CD4-positive, alpha-beta T cell (primary cell): ENCODE measurements around the gene MOB4. TPM values are rescaled to one million over a fixed set of nuclear protein-coding genes. Genes with fewer than 3 reads are reported as not detected.

Source experiments
- ATAC-seq: fragments of 200-7000 bp; cut with Tn5 transposase; one replicate; pipeline ENCODE4 v1.10.0; 2022; ENCODE audit warnings: mild to moderate bottlenecking; ENCODE audit not compliant: poor library complexity
- CTCF ChIA-PET: fragments of 350-600 bp; sonication (Branson Sonifier 250); formaldehyde crosslinking; loops from one replicate; lab custom pipeline; 2021; ENCODE audit warnings: antibody characterized with exemption, inconsistent platforms; lab: Charles Lee
- POLR2A ChIA-PET: fragments of 350-600 bp; sonication (Branson Sonifier 250); formaldehyde crosslinking; loops from one replicate; lab custom pipeline; 2021; ENCODE audit warnings: antibody characterized with exemption, inconsistent platforms; lab: Charles Lee
- DNase-seq, 14 experiments: peaks; one replicate each; pipeline ENCODE4 v3.0.0-alpha.2; 2013 to 2020; ENCODE audit warnings: mixed read lengths in 2 of 14
- H3K27ac ChIP-seq, 2 donors: one replicate each; pipeline versions ENCODE4 v1.5.1 to v1.7.0; 2013; ENCODE audit warnings: low read length in 2 of 2, low read depth in 1 of 2, mild to moderate bottlenecking in 1 of 2
- H3K27me3 ChIP-seq, 2 experiments: 1 replicate in 1 of 2; 2 replicates in 1 of 2; pipeline versions ENCODE4 v1.6.1 to v1.7.0; 2013; ENCODE audit warnings: low read length in 2 of 2, control low read depth in 1 of 2, mild to moderate bottlenecking in 1 of 2, moderate library complexity in 1 of 2; ENCODE audit not compliant: insufficient read depth in 2 of 2, control insufficient read depth in 1 of 2
- H3K36me3 ChIP-seq: one replicate; pipeline ENCODE4 v1.6.1; 2013; ENCODE audit warnings: low read length, control low read depth; ENCODE audit not compliant: insufficient read depth
- H3K4me1 ChIP-seq: one replicate; pipeline ENCODE4 v1.6.1; 2013; ENCODE audit warnings: low read length, control low read depth; ENCODE audit not compliant: insufficient read depth
- H3K4me3 ChIP-seq: one replicate; pipeline ENCODE4 v1.5.1; 2013; ENCODE audit warnings: mild to moderate bottlenecking, low read length, moderate library complexity
- H3K9me3 ChIP-seq, 2 experiments: 1 replicate in 1 of 2; 2 replicates in 1 of 2; pipeline versions ENCODE4 v1.6.1 to v1.7.0; 2013; ENCODE audit warnings: low read length in 2 of 2, mild to moderate bottlenecking in 2 of 2, control low read depth in 1 of 2, moderate library complexity in 1 of 2; ENCODE audit not compliant: control insufficient read depth in 1 of 2, insufficient read depth in 1 of 2
- H3K27ac Mint-ChIP-seq: one replicate; pipeline ENCODE4 v1.8.0; 2020; ENCODE audit warnings: mixed read lengths
- H3K27me3 Mint-ChIP-seq: one replicate; pipeline ENCODE4 v1.8.0; 2021; ENCODE audit warnings: mixed read lengths
- H3K36me3 Mint-ChIP-seq: one replicate; pipeline ENCODE4 v1.8.0; 2021; ENCODE audit warnings: low read depth, mixed read lengths
- H3K4me1 Mint-ChIP-seq: one replicate; pipeline ENCODE4 v1.8.0; 2021; ENCODE audit warnings: low read depth, mixed read lengths
- H3K4me3 Mint-ChIP-seq: one replicate; pipeline ENCODE4 v1.8.0; 2020; ENCODE audit warnings: mild to moderate bottlenecking, mixed read lengths
- H3K9me3 Mint-ChIP-seq: one replicate; pipeline ENCODE4 v1.8.0; 2020; ENCODE audit warnings: mixed read lengths
- CTCF ChIP-seq: fragments of 200-600 bp; IDR thresholded peaks from one replicate; pipeline ENCODE4 v1.8.0; 2022; ENCODE audit warnings: antibody characterized with exemption, mild to moderate bottlenecking
- intact Hi-C, 2 experiments: fragments of 100-400 bp; cut with DNase I in 1 of 2; cut with micrococcal nuclease in 1 of 2; formaldehyde crosslinking; loops; one replicate each; pipeline versions ENCODE4 v1.15.1 to v1.9.0; 2023 to 2025; cut with DNase I, micrococcal nuclease
- total RNA-seq, 174 experiments: library from RNA in 2 of 174; stranded (reverse) in 2 of 174; gene quantifications; one replicate each; pipeline ENCODE4 v1.2.3 and lab custom pipeline; 2021 to 2026

The MOB4 gene
- total RNA-seq, 2 experiments from 2014 or later: 28.4 to 29.8 TPM

DNA sequence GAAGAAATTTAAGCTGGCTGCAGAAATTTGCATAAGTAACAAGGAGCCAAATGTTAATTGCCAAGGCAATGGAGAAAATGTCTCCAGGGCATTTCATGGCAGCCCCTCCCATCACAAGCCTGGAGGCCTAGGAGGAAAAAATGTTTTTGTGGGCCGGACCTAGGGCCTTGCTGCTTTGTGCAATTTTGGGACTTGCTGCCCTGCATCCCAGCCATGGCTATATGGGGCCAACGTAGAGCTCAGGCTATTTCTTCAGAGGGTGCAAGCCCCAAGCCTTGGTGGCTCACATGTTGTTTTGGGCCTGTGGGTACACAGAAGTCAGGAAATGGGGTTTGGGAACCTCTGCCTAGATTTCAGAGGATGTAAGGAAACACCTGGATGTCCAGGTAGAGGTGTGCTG, 57.7 kb downstream of the MOB4 start:
- DNase-seq (no peak), ATAC-seq (no peak)
- Histone ChIP-seq H3K9me3 (peaks cover 8 to 18% of the 10 kb centered on the region in 2 experiments), H3K27ac (no peak overlapping the region), H3K4me1 (no peaks in the 10 kb centered on the region), H3K27me3 (no peaks in the 10 kb centered on the region), H3K4me3 (no peak overlapping the region), H3K36me3 (no peaks in the 10 kb centered on the region)
- Mint-ChIP-seq H3K27me3 (no peaks in the 10 kb centered on the region), H3K36me3 (peaks cover 12% of the 10 kb centered on the region), H3K27ac (no peak overlapping the region), H3K4me1 (no peaks in the 10 kb centered on the region), H3K9me3 (peaks cover 2% of the 10 kb centered on the region), H3K4me3 (no peak overlapping the region)
- intact Hi-C loops: no loop called here
- ChIA-PET POLR2A (no interaction called here), CTCF (no interaction called here)
- TF ChIP-seq CTCF: no peak

DNA sequence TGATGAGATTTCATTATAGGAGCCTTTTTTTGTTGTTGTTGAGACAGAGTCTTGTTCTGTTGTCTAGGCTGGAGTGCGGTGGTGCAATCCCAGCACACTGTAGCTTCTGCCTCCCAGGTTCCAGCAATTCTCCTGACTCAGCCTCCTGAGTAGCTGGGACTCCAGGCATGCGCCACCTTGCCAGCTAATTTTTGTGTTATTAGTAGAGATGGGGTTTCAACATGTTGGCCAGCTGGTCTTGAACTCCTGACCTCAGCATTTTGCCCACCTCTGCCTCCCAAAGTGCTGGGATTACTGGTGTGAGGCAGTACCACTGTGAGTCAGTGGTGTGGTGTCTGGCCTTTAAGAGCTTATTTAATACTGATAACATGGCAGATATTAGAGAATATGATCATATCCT, 60.1 kb downstream of the MOB4 start:
- no peak overlapping the region for H3K4me3 Mint-ChIP-seq
- H3K9me3 Mint-ChIP-seq: peaks cover 2% of the 10 kb centered on the region
- no peaks in the 10 kb centered on the region for H3K27me3 ChIP-seq
- CTCF ChIA-PET: no interaction called here
- ATAC-seq: no peak
- no peak for TF ChIP-seq CTCF
- no peak for DNase-seq
- no peaks in the 10 kb centered on the region for H3K4me1 Mint-ChIP-seq
- no peak overlapping the region for H3K27ac Mint-ChIP-seq
- no peaks in the 10 kb centered on the region for H3K36me3 ChIP-seq
- H3K4me1 ChIP-seq: no peaks in the 10 kb centered on the region
- H3K27me3 Mint-ChIP-seq: no peaks in the 10 kb centered on the region
- intact Hi-C loops: no loop called here
- H3K9me3 ChIP-seq: peaks cover 8 to 18% of the 10 kb centered on the region in 2 experiments
- POLR2A ChIA-PET: interaction anchor here (0.6 to 2.0 kb wide), 2 partner anchors 113 to 129 kb away, joined by 3 to 5 read pairs; partner anchors contain the start of gene MARS2
- H3K4me3 ChIP-seq: no peak overlapping the region
- H3K36me3 Mint-ChIP-seq: peaks cover 12% of the 10 kb centered on the region
- no peak overlapping the region for H3K27ac ChIP-seq

DNA sequence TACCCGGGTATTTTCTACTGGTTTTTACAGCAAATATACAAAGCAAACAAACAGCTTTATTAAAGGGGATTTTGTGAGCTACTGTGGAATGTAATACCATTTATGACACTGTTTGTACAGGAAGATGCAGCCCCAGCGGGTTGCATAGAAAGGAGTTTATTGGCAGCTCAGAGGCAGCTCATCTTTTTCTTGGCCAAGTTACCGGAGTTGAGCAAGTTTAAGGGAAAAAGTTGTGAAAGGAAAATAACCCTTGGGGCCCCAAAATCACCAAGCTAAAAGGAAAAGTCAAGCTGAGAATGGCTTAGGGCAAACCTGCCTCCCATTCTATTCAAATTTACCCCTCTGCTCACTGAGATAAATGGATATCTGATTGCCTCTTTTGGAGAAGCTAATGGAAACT, 60.8 kb downstream of the MOB4 start:
- no peaks in the 10 kb centered on the region for H3K36me3 ChIP-seq
- no peak overlapping the region for H3K27ac ChIP-seq
- peaks cover 8 to 18% of the 10 kb centered on the region in 2 experiments for H3K9me3 ChIP-seq
- ATAC-seq (no peak), DNase-seq (no peak)
- intact Hi-C loops: no loop called here
- Mint-ChIP-seq H3K36me3 (peaks cover 12% of the 10 kb centered on the region), H3K4me3 (no peak overlapping the region), H3K4me1 (no peaks in the 10 kb centered on the region), H3K27me3 (no peaks in the 10 kb centered on the region), H3K27ac (no peak overlapping the region), H3K9me3 (peaks cover 2% of the 10 kb centered on the region)
- ChIA-PET POLR2A (interaction anchor here (1.1 to 2.0 kb wide), 2 partner anchors 15 to 128 kb away, joined by 3 to 5 read pairs; partner anchors contain the start of gene MARS2), CTCF (no interaction called here)
- TF ChIP-seq CTCF: no peak
- H3K27me3 ChIP-seq: no peaks in the 10 kb centered on the region
- no peak overlapping the region for H3K4me3 ChIP-seq
- H3K4me1 ChIP-seq: no peaks in the 10 kb centered on the region
